ENCODE measurements around the gene SPATA31A5. TPM values are rescaled to one million over a fixed set of nuclear protein-coding genes. Genes with fewer than 3 reads are reported as not detected.
"Not testable (repeated sequence)": the region's sequence is repeated elsewhere in the genome, so short reads cannot be mapped to it uniquely, and the experiment has no call there.

SPATA31A5 gene
- total RNA-seq: not detected

- CTCF ChIA-PET: not testable (repeated sequence)
Measured at GRCh38 chr9:60914107-60914506, at the start of gene SPATA31A5. Gene SPATA31A5 (plus strand): TSS chr9:60914407. CDS start chr9:60914436, 29 bp downstream.

DNA sequence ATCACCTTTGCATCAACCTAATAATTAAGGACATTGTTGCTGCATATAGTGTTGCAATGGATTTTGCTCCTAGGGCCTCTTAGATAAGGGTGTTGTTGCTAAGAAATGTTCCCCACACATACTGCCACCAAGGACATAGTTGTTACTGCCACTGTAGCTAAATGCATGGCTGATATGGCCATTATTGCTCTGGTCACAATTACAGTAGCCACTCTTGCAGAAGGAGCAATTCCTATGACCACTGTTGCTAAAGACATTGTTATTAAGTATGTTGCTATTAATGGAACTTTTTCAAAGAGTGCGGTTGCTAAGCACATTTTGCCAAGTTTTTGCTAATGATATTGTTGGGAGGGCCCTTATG, 48.8 kb downstream of the SPATA31A5 start:
- intact Hi-C loops (cut with DNase I, micrococcal nuclease); H3K9me3 Mint-ChIP-seq (ENCODE audit: low read depth); POLR2A ChIA-PET; CTCF ChIA-PET; H3K27me3 Mint-ChIP-seq; H3K4me1 Mint-ChIP-seq; H3K4me3 Mint-ChIP-seq; DNase-seq; H3K27ac Mint-ChIP-seq; ATAC-seq; H3K36me3 Mint-ChIP-seq (ENCODE audit: low read depth): not testable (repeated sequence)

More at GRCh38 chr9:60914107-60914506, at the start of gene SPATA31A5:
- H3K36me3 Mint-ChIP-seq (ENCODE audit: low read depth); POLR2A ChIA-PET; H3K27me3 Mint-ChIP-seq; H3K4me3 Mint-ChIP-seq; intact Hi-C loops (cut with DNase I, micrococcal nuclease); H3K27ac Mint-ChIP-seq; DNase-seq; H3K9me3 Mint-ChIP-seq (ENCODE audit: low read depth); ATAC-seq; H3K4me1 Mint-ChIP-seq: not testable (repeated sequence)

DNA sequence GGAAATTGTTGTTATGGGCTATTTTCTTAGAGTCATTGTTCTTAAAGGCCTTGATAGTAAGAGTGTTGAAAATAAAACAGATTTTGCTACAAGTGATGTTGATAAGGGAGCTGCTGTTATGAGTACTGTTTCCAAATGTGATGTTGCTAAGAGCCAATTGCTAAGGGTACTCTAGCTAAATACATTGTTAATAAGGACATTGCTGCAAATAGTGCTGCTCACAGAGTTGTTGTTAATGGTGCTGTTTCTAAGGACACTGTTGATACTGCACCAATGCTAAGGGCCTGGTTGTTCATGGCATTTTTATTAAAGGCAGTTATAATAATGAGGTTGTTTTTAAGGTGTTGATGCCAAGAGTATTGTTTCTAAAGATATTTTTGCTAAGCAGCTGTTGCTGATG, 52.2 kb downstream of the SPATA31A5 start:
- H3K36me3 Mint-ChIP-seq (ENCODE audit: low read depth); POLR2A ChIA-PET; H3K9me3 Mint-ChIP-seq (ENCODE audit: low read depth); ATAC-seq; H3K4me3 Mint-ChIP-seq; intact Hi-C loops (cut with DNase I, micrococcal nuclease); DNase-seq; H3K4me1 Mint-ChIP-seq; H3K27me3 Mint-ChIP-seq; CTCF ChIA-PET; H3K27ac Mint-ChIP-seq: not testable (repeated sequence)
